ENCODE data around the gene RBM34.
A peak's percentile ranks its signal among the peaks of the same experiment; 100 is the strongest.
"Not testable (repeated sequence)": the region's sequence is repeated elsewhere in the genome, so short reads cannot be mapped to it uniquely, and the experiment has no call there.

Gene RBM34

DNA sequence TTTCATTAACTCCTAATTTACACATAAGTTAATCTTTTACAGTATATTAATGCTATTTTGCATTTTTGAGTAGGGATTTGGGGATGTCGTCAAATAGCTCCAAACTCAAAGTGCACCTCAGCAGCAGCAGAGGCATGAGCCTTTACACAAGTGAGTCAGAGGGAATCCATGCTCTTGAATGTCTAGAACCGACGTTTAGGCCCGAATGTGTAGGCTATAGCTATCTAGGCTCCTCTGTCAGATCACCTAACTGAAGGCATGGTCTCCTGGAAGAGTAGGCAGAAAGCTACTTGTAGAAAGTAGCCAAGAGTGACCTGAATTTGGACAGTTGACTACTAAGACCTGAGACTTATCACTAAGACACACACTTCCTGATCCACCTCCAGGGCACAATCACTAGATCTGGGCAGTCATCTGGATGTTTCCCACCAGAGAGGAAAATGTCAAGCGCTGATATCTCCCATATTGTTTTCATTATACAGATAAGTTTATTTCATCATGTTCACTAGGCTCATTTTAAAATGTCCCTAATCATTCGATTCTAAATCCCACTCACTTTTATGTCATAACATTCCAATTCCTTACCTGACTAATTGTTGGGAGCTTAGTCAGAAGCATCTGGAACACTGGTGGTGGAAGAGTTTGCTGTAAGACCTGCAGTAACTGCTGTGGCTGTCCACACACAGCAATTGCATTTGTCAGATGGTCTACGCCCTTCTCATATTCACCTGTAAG, 47.7 kb downstream of the RBM34 start:
- no peak for DNase-seq (ENCODE audit: low spot score)
- no peak for FAIRE-seq

GRCh38 chr1:235112297-235113182, 48.5 kb downstream of the RBM34 start:
- DNase-seq (ENCODE audit: low spot score) (no peak), FAIRE-seq (no peak)

DNA sequence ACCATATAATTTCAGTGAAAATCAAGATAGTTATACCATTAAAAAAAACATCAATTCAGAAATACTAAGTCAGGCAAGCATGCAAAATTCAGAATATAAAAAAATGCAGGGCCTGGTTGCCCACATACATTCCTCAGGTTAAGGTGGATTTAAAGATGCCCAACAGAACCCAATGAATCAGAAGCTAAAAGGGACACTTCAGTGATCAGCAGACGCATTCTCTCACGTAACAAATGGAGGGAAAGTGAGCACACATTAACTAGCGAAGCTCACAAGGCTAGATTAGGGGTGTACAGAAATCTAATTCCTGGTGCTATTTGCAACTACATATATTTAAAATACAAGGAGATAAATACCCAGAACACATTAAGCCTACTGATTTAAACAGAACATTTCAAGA, 49.9 kb downstream of the RBM34 start:
- FAIRE-seq (peak; percentile 78), DNase-seq (ENCODE audit: low spot score) (no peak)

DNA sequence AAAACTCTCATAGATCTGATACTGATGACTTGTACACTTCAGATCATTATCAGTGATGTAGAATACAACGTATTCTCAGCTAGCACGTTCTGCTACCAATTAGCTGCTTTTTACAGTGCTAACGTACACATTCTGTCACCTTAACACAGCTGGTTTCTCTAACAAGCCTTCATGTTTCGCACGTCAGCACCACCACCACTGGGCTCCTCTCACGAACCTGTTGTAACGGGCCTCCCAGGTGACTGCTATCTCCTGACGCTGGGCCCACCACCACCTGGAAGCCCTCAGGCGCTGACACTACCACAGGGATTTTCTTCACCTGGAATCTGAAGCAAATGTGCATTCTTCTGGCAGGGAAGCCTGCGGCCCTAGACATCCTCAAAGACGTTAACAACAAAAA, 52.2 kb downstream of the RBM34 start:
- no peak for DNase-seq (ENCODE audit: low spot score)
- FAIRE-seq: no peak

DNA sequence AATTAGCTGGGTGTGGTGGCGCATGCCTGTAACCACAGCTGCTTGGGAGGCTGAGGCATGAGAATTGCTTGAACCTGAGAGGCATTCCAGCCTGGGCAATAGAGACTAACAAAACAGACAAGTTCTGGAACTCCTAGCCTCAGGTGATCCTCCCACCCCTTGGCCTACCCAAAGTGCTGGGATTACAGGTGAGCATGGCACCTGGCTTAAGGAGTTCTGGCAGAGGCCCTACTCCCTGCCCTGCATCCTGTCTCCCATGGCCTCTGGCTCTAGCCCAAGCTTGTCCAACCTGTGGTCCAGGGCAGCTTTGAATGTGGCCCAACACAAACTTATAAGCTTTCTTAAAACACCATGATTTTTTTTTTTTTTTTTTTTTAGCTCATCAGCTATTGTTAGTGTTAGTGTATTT, 52.9 kb downstream of the RBM34 start:
- FAIRE-seq: no peak
- no peak for DNase-seq (ENCODE audit: low spot score)

GRCh38 chr1:235107368-235108184, 53.5 kb downstream of the RBM34 start:
- FAIRE-seq: no peak
- DNase-seq (ENCODE audit: low spot score): no peak

DNA sequence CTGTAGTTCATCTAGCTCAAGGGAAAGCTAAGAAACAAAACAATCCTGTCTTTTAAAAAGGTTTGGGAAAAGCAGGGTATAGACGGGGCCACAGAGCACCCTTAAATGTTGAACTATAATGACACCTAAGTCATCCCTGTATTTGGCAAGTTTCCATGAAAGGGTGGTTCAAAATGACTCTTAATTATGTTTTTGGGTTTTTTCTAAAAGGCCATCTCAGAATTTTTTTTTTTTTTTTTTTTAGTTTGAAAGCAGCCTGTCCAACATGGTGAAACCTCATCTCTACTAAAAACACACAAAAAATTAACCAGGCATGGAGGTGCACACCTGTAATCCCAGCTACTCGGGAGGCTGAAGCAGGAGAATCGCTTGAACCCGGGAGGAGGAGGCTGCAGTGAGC, 54.6 kb downstream of the RBM34 start:
- no peak for DNase-seq (ENCODE audit: low spot score)
- FAIRE-seq: no peak

DNA sequence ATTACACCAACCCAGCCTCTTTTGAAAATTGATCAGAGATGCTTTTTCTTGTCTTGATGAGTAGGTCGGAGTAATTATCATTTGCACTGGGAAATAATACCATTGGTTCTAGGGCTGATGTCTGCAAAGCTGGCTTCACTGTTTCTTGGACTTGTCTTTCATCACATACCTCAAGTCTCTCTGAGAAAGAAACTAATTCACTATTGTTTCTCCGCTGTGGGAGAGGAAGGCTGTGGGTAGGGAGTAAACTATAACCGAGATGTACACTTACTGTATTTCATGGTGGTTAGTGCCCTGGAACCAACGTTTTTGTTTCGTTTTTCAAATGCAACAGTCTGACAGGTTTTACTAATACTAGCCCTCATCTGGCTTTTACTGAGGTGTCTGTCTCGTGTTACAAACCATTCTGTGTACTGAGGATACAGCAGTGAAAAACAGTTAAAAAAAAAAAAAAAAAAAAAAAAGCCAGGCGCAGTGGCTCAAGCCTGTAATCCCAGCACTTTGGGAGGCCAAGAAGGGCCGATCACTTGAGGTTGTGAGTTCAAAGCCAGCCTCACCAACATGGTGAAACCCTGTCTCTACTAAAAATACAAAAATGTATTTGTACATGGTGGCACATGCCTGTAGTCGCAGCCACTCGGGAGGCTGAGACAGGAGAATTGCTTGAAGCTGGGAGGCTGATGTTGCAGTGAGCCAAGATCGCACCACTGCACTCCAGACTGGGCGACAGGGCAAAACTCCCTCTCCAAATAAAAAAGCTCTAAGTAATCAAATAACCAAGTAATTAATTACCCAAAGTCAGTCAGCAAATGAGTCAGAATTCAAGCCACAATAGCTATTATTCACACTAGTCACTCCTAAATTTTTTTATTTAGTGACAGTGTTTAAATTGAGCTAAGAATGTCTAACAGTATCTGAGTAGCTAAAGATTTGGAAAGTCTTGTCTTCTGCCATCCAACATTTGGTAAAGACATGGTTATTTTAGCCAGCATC, 55.7 kb downstream of the RBM34 start:
- no peak for FAIRE-seq
- no peak for DNase-seq (ENCODE audit: low spot score)

GRCh38 chr1:235102993-235103411, 58.0 kb downstream of the RBM34 start:
- DNase-seq (ENCODE audit: low spot score) (no peak), FAIRE-seq (no peak)

DNA sequence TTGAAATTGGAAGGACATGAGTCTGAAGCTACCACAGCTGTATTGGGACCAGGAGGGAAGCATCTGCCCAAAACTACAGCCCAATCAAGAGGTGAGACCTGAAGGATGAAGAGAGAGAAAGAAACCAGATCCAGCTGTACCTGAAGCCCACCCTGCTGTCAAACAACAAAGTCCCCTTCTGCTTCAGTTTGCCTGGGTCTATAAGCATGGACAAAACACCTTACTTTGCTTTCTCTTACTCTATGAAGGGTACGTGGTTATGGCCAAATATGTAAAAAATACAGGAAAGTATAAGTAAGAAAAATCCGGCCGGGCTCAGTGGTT, 58.8 kb downstream of the RBM34 start:
- no peak for DNase-seq (ENCODE audit: low spot score)
- no peak for FAIRE-seq

DNA sequence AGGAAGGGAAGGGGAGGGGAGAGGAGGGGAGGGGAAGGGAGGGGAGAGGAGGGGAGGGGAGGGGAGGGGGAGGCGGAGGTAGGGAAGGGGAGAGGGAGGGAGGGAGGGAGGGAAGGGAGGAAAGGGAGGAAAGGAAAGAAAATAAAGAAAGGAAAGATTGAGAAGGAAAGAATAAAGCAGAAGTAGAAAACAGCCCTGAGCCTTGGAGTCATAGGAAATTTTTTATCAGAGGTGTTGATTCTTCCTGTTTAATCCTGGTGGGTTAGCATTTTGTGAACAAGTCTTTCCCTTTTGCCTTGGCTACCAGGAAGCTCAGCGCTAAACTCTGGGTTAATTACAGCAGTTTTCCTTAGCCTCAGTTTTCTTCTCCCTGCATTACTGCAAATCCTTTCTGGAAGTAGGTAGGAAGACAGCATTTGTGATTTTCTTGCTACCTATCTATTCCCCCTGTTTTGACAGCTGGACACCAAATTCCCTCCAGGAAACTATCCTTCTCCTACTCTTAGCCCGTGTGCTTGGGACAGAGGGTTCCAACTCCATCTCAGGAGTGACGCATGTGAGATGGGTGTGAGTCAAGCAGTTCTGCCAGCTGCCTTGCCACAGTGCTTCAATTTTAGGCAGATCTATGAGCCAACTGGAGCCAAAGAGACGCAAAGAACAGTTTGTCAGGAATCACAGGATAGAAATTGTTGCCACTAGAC, 59.3 kb downstream of the RBM34 start:
- DNase-seq (ENCODE audit: low spot score) (no peak), FAIRE-seq (no peak)

GRCh38 chr1:235100194-235100772, 60.8 kb downstream of the RBM34 start:
- DNase-seq (ENCODE audit: low spot score) (no peak), FAIRE-seq (no peak)

GRCh38 chr1:235098991-235099390, 62.1 kb downstream of the RBM34 start:
- no peak for DNase-seq (ENCODE audit: low spot score)
- FAIRE-seq: no peak

DNA sequence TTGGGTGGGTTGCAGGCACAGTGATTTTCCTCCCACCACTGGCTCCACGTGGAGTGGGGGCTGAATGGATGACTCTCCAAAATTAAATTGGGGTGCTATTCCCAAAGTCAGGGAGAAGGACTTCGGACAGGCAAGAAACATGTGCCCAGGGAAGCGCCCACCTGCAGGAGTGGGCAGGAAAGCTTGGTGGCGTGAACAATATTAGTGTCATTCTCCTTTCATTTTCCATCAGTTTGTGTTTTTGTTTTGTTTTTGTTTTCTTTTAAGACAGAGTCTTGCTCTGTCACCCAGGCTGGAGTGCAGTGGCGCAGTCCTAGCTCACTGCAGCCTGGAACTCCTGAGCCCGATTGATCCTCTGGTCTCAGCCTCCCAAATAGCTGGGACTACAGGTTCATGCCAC, 62.5 kb downstream of the RBM34 start:
- FAIRE-seq (no peak), DNase-seq (ENCODE audit: low spot score) (no peak)

DNA sequence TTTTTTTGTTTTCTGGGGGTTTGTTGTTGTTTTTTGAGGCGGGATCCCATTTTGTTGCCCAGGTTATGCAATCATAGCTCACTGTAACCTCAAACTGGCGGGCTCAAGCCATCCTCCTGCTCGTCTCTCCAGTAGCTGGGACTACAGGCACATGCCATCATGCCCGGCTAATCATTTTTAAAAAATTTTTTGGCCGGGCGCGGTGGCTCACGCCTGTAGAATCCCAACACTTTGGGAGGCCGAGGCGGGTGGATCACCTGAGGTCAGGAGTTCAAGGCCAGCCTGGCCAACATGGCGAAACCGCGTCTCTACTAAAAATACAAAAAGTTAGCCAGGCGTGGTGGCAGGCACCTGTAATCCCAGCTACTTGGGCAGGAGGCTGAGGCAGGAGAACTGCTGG, 63.5 kb downstream of the RBM34 start:
- not testable (repeated sequence) for DNase-seq (ENCODE audit: low spot score); FAIRE-seq

DNA sequence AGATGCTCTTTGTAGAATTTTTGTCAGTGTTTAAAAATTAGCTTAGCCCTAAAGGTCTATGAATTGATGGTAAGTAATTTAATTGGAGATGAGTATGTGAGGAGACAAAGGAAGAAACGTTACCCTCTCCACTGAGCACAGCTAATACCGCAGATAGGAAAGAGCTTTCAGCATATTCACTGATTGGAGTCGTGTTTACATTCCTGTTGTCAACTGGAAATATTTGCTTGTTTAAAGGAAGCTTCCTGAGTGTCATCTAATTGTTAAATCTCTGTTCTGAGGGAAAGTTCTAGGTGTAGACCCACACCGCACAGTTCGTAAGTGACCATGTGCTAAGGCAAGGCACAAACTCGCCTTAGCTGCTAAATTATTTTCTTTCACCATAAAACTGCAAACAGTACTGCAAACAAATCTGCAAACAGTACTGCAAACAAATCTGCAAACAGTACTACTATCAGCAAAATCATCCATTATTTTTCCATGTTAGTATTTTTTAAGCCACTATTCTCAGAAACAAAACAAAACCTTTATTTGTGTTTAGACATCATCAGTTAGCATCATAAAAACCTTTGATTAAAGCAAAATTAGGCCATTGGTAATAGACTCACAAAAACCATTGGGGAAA, 65.0 kb downstream of the RBM34 start:
- no peak for DNase-seq (ENCODE audit: low spot score)
- FAIRE-seq: no peak

GRCh38 chr1:235093696-235094592, 67.1 kb downstream of the RBM34 start:
- DNase-seq (ENCODE audit: low spot score) (peak; percentile 42), FAIRE-seq (peak; percentile 31)

DNA sequence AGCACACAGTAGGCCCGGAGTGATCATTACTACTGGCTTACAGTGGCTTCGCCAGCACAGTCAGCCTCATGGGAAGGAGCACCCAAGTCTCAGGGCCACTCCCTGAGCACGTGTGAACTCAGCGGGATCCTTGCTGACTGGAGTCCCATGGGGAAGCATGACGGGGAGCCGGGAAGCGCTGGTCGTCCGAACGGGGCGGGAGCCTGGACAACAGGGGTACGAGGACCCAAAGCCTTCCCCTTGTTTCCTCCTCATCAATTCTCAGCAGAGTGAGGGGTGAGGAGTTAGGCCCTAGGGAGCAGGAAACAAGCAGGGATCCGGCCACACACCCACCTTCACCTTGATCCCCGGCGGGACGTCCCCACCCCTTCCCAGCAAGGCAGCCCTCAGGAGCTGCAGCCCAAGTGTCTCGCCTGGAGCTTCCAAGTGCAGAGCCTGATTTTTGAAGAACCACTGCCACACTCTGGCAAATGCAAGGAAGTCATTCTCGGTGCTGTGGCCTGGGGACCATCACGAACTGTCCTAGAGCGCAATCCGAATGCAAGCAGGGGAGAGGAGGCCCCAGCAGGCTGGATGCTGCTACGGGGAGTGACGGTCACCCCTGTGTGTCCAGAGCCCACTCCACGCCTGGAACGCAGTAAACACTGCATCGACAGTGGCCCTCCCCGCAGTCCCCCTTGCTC, 67.9 kb downstream of the RBM34 start:
- DNase-seq (ENCODE audit: low spot score): no peak
- FAIRE-seq: no peak

All from RCC 7860 (cell line).